Measurements from ENCODE around the gene SMAD1. TPM values are rescaled to one million over a fixed set of nuclear protein-coding genes. Genes with fewer than 3 reads are reported as not detected.

Gene SMAD1
- total RNA-seq, 1 donor from 2014 or later = 16.5 TPM

- peaks cover 8% of the 10 kb centered on the region for H3K4me1 Mint-ChIP-seq (ENCODE audit: low read depth)
- no peak overlapping the region for H3K27ac Mint-ChIP-seq (ENCODE audit: unreplicated experiment)
- peak; percentile 45 for TF ChIP-seq CTCF (IDR thresholded peaks at IDR 0.05)
- H3K9me3 Mint-ChIP-seq (ENCODE audit: low read depth) = no peaks in the 10 kb centered on the region
- no peak overlapping the region for H3K4me3 Mint-ChIP-seq (ENCODE audit: unreplicated experiment)
- no peaks in the 10 kb centered on the region for H3K27me3 Mint-ChIP-seq (ENCODE audit: low read depth)
- DNase-seq (ENCODE audit: low spot score) = peak; percentile 84
- H3K36me3 Mint-ChIP-seq (ENCODE audit: low read depth) = no peaks in the 10 kb centered on the region
These were observed 770 bp downstream of the SMAD1 start for GRCh38 chr4:145482209-145483037.

GRCh38 chr4:145483514-145483913, 1.9 kb downstream of the SMAD1 start:
- no peak for DNase-seq (ENCODE audit: low spot score)
- Mint-ChIP-seq H3K4me1 (ENCODE audit: low read depth) (peaks cover 8% of the 10 kb centered on the region), H3K27me3 (ENCODE audit: low read depth) (no peaks in the 10 kb centered on the region), H3K36me3 (ENCODE audit: low read depth) (no peaks in the 10 kb centered on the region), H3K9me3 (ENCODE audit: low read depth) (no peaks in the 10 kb centered on the region), H3K27ac (ENCODE audit: unreplicated experiment) (no peak overlapping the region), H3K4me3 (ENCODE audit: unreplicated experiment) (no peak overlapping the region)
- no peak for TF ChIP-seq CTCF (IDR thresholded peaks at IDR 0.05)

GRCh38 chr4:145484225-145484846, 2.7 kb downstream of the SMAD1 start:
- TF ChIP-seq CTCF (IDR thresholded peaks at IDR 0.05) = no peak
- H3K4me3 Mint-ChIP-seq (ENCODE audit: unreplicated experiment) = no peak overlapping the region
- H3K9me3 Mint-ChIP-seq (ENCODE audit: low read depth) = no peaks in the 10 kb centered on the region
- no peak overlapping the region for H3K27ac Mint-ChIP-seq (ENCODE audit: unreplicated experiment)
- no peaks in the 10 kb centered on the region for H3K36me3 Mint-ChIP-seq (ENCODE audit: low read depth)
- H3K4me1 Mint-ChIP-seq (ENCODE audit: low read depth) = peaks cover 8% of the 10 kb centered on the region
- no peaks in the 10 kb centered on the region for H3K27me3 Mint-ChIP-seq (ENCODE audit: low read depth)
- no peak for DNase-seq (ENCODE audit: low spot score)

GRCh38 chr4:145485120-145485519, 3.5 kb downstream of the SMAD1 start:
- H3K4me1 Mint-ChIP-seq (ENCODE audit: low read depth) = peaks cover 8% of the 10 kb centered on the region
- H3K36me3 Mint-ChIP-seq (ENCODE audit: low read depth) = no peaks in the 10 kb centered on the region
- no peak for DNase-seq (ENCODE audit: low spot score)
- H3K4me3 Mint-ChIP-seq (ENCODE audit: unreplicated experiment) = no peak overlapping the region
- no peaks in the 10 kb centered on the region for H3K27me3 Mint-ChIP-seq (ENCODE audit: low read depth)
- H3K27ac Mint-ChIP-seq (ENCODE audit: unreplicated experiment) = no peak overlapping the region
- no peak for TF ChIP-seq CTCF (IDR thresholded peaks at IDR 0.05)
- no peaks in the 10 kb centered on the region for H3K9me3 Mint-ChIP-seq (ENCODE audit: low read depth)

- H3K27me3 Mint-ChIP-seq (ENCODE audit: low read depth) = no peaks in the 10 kb centered on the region
- no peak overlapping the region for H3K27ac Mint-ChIP-seq (ENCODE audit: unreplicated experiment)
- no peaks in the 10 kb centered on the region for H3K9me3 Mint-ChIP-seq (ENCODE audit: low read depth)
- H3K4me3 Mint-ChIP-seq (ENCODE audit: unreplicated experiment) = no peak overlapping the region
- TF ChIP-seq CTCF (IDR thresholded peaks at IDR 0.05) = no peak
- H3K4me1 Mint-ChIP-seq (ENCODE audit: low read depth) = peaks cover 5% of the 10 kb centered on the region
- no peaks in the 10 kb centered on the region for H3K36me3 Mint-ChIP-seq (ENCODE audit: low read depth)
- no peak for DNase-seq (ENCODE audit: low spot score)
These were observed 5.0 kb downstream of the SMAD1 start for GRCh38 chr4:145486603-145487002.
